Hepatocyte (in vitro differentiated cells): ENCODE results near the gene GALNTL6.

ENCODE experiments used
- CTCF ChIP-seq: fragments of 200-600 bp; sonication (generic); IDR thresholded peaks from 2 replicates; pipeline ENCODE4 v1.5.1; 2016; ENCODE audit warnings: antibody characterized with exemption, mild to moderate bottlenecking; ENCODE audit not compliant: poor library complexity
- EZH2 ChIP-seq: fragments of 200-600 bp; sonication (generic); IDR thresholded peaks from 2 replicates; pipeline ENCODE4 v1.6.1; 2016; ENCODE audit warnings: antibody characterized with exemption, mild to moderate bottlenecking, borderline replicate concordance
- EZH2phosphoT487 ChIP-seq: fragments of 200-600 bp; sonication (generic); IDR thresholded peaks from one replicate; pipeline ENCODE4 v1.6.1; 2018; ENCODE audit warnings: antibody characterized with exemption, mild to moderate bottlenecking, low read depth, moderate library complexity; ENCODE audit not compliant: unreplicated experiment, severe bottlenecking

GRCh38 chr4:172996571-172997216 lies 1183.5 kb downstream of the GALNTL6 start:
- TF ChIP-seq CTCF (no peak), EZH2 (no peak), EZH2phosphoT487 (no peak)
